ENCODE results near the gene GNPAT.
A peak's percentile ranks its signal among the peaks of the same experiment; 100 is the strongest.

The GNPAT gene

GRCh38 chr1:231311720-231312431 is 70.9 kb downstream of the GNPAT start (continued):
- TF ChIP-seq ZNF777 (tag by site-specific recombination; IDR thresholded peaks at IDR 0.05; ENCODE audit: borderline replicate concordance) (no peak), ZNF175 (tag by site-specific recombination; IDR thresholded peaks at IDR 0.05) (no peak), IKZF3 (tag by site-specific recombination; IDR thresholded peaks at IDR 0.05) (no peak), ZBTB49 (tag by site-specific recombination; IDR thresholded peaks at IDR 0.05; ENCODE audit: low read depth) (no peak), BCL6B (tag by site-specific recombination; IDR thresholded peaks at IDR 0.05) (no peak), ZSCAN4 (tag by site-specific recombination; IDR thresholded peaks at IDR 0.05) (no peak), ZNF433 (tag by site-specific recombination; IDR thresholded peaks at IDR 0.05; ENCODE audit: low read depth) (no peak), ZNF202 (tag by site-specific recombination; IDR thresholded peaks at IDR 0.05; ENCODE audit: borderline replicate concordance) (no peak)

- no peak for TF ChIP-seq MEIS1 (CRISPR knock-in tag; IDR thresholded peaks at IDR 0.05; ENCODE audit: borderline replicate concordance)
- TF ChIP-seq ZNF623 (tag by site-specific recombination; IDR thresholded peaks at IDR 0.05) = peak; percentile 89
- TF ChIP-seq ZNF530 (tag by site-specific recombination; IDR thresholded peaks at IDR 0.05; ENCODE audit: low read depth) = no peak
- no peak for TF ChIP-seq ZNF223 (tag by site-specific recombination; IDR thresholded peaks at IDR 0.05)
- no peak for TF ChIP-seq ZEB2 (tag by site-specific recombination; IDR thresholded peaks at IDR 0.05)
- TF ChIP-seq ZNF707 (tag by site-specific recombination; IDR thresholded peaks at IDR 0.05) = no peak
- no peak for TF ChIP-seq ZBTB21 (tag by site-specific recombination; IDR thresholded peaks at IDR 0.05)
- TF ChIP-seq PRDM4 (tag by site-specific recombination; IDR thresholded peaks at IDR 0.05) = no peak
- ChIA-PET CTCF (interaction anchor here (0.6 to 1.1 kb wide), 3 partner anchors 26 to 77 kb away, joined by 3 read pairs; partner anchors contain the start of genes EXOC8 and SPRTN), POLR2A (no interaction called here)
- no peak overlapping the region for H3K27ac ChIP-seq (ENCODE audit: extremely low read depth, low read depth, low read length)
- no peak overlapping the region for H3K4me3 ChIP-seq (ENCODE audit: low read depth, low read length)
- no peaks in the 10 kb centered on the region for H3K4me1 ChIP-seq (ENCODE audit: control insufficient read depth, insufficient read depth, low read length)
- no peaks in the 10 kb centered on the region for H3K36me3 ChIP-seq (ENCODE audit: control insufficient read depth in 2 of 2, insufficient read depth in 1 of 2, low read length in 2 of 2)
- H3K9me3 ChIP-seq (ENCODE audit: control insufficient read depth, insufficient read depth, low read depth, low read length) = no peaks in the 10 kb centered on the region
These were observed 71.4 kb downstream of the GNPAT start for GRCh38 chr1:231312432-231312788.

GRCh38 chr1:231313661-231314060 is 72.6 kb downstream of the GNPAT start:
- Histone ChIP-seq H3K9me3 (ENCODE audit: control insufficient read depth, insufficient read depth, low read depth, low read length) (no peaks in the 10 kb centered on the region), H3K4me1 (ENCODE audit: control insufficient read depth, insufficient read depth, low read length) (no peaks in the 10 kb centered on the region), H3K36me3 (ENCODE audit: control insufficient read depth in 2 of 2, insufficient read depth in 1 of 2, low read length in 2 of 2) (no peaks in the 10 kb centered on the region), H3K4me3 (ENCODE audit: low read depth, low read length) (no peak overlapping the region), H3K27ac (ENCODE audit: extremely low read depth, low read depth, low read length) (no peak overlapping the region)
- ChIA-PET CTCF (interaction anchor here (0.6 to 2.1 kb wide), 6 partner anchors 43 to 1340 kb away, joined by 3 to 5 read pairs (median 4); no protein-coding TSS in a partner anchor), POLR2A (no interaction called here)
- TF ChIP-seq PRDM1 (tag by site-specific recombination; IDR thresholded peaks at IDR 0.05) (no peak), ZNF660 (tag by site-specific recombination; IDR thresholded peaks at IDR 0.05) (no peak), SCRT2 (tag by site-specific recombination; IDR thresholded peaks at IDR 0.05) (no peak), ZNF621 (tag by site-specific recombination; IDR thresholded peaks at IDR 0.05) (no peak), ZNF18 (tag by site-specific recombination; IDR thresholded peaks at IDR 0.05) (no peak), ZNF600 (tag by site-specific recombination; IDR thresholded peaks at IDR 0.05) (no peak), ZNF169 (tag by site-specific recombination; IDR thresholded peaks at IDR 0.05) (no peak), ZNF624 (tag by site-specific recombination; IDR thresholded peaks at IDR 0.05) (no peak), SP3 (tag by site-specific recombination; IDR thresholded peaks at IDR 0.05) (no peak)

Measured in HEK293 (cell line).